MM.1S (cell line): ENCODE data around the gene PLEKHA5.
"Not testable (repeated sequence)": the region's sequence is repeated elsewhere in the genome, so short reads cannot be mapped to it uniquely, and the experiment has no call there.

Experiments used
- DNase-seq: peaks from one replicate; pipeline ENCODE4 v3.0.0-alpha.2; 2015
- H2AFZ ChIP-seq: fragments of 300-600 bp; sonication (generic); 2 replicates; pipeline ENCODE4 v1.6.0; 2016; ENCODE audit warnings: antibody characterized with exemption, low read length
- H3F3A ChIP-seq: fragments of 300-600 bp; sonication (generic); 2 replicates; pipeline ENCODE4 v1.6.1; 2016; ENCODE audit warnings: mild to moderate bottlenecking, antibody characterized with exemption, low read length, moderate library complexity, mixed read lengths; ENCODE audit not compliant: insufficient read depth
- H3K27ac ChIP-seq: fragments of 300-600 bp; sonication (generic); 2 replicates; pipeline ENCODE4 v1.5.1; 2016; ENCODE audit warnings: mild to moderate bottlenecking, low read length
- H3K27me3 ChIP-seq: fragments of 300-600 bp; sonication (generic); replicated peaks from 2 replicates; pipeline ENCODE4 v1.6.0; 2016; ENCODE audit warnings: low read length; ENCODE audit not compliant: insufficient read depth
- H3K36me3 ChIP-seq: fragments of 300-600 bp; sonication (generic); replicated peaks from 2 replicates; pipeline ENCODE4 v1.6.1; 2016; ENCODE audit warnings: mild to moderate bottlenecking, low read length, mixed read lengths; ENCODE audit not compliant: insufficient read depth
- H3K4me1 ChIP-seq: fragments of 300-600 bp; sonication (generic); 2 replicates; pipeline ENCODE4 v1.6.1; 2016; ENCODE audit warnings: low read length, mixed read lengths
- H3K4me2 ChIP-seq: fragments of 300-600 bp; sonication (generic); 2 replicates; pipeline ENCODE4 v1.6.0; 2016; ENCODE audit warnings: low read depth, low read length
- H3K4me3 ChIP-seq: fragments of 300-600 bp; sonication (generic); 2 replicates; pipeline ENCODE4 v1.5.1; 2016; ENCODE audit warnings: low read length, mixed read lengths
- H3K79me2 ChIP-seq: fragments of 300-600 bp; sonication (generic); 2 replicates; pipeline ENCODE4 v1.6.1; 2016; ENCODE audit warnings: mixed run types, low read length, mixed read lengths
- H3K9ac ChIP-seq: fragments of 300-600 bp; sonication (generic); 2 replicates; pipeline ENCODE4 v1.6.1; 2016; ENCODE audit warnings: low read length, mixed read lengths
- H3K9me2 ChIP-seq: fragments of 300-600 bp; sonication (generic); replicated peaks from 2 replicates; pipeline ENCODE4 v1.6.1; 2016; ENCODE audit warnings: mild to moderate bottlenecking, low read length, mixed read lengths; ENCODE audit not compliant: insufficient read depth
- H3K9me3 ChIP-seq: fragments of 300-600 bp; sonication (generic); replicated peaks from 2 replicates; pipeline ENCODE4 v1.6.1; 2016; ENCODE audit warnings: mild to moderate bottlenecking, low read length, mixed read lengths; ENCODE audit not compliant: insufficient read depth
- H4K20me1 ChIP-seq: fragments of 300-600 bp; sonication (generic); 2 replicates; pipeline ENCODE4 v1.6.1; 2016; ENCODE audit warnings: mild to moderate bottlenecking, low read length, moderate library complexity, mixed read lengths; ENCODE audit not compliant: insufficient read depth
- EZH2 ChIP-seq: fragments of 300-600 bp; sonication (generic); optimal IDR thresholded peaks from 2 replicates; pipeline ENCODE3; 2017; ENCODE audit warnings: low read depth, mild to moderate bottlenecking, antibody characterized with exemption, low read length, mixed read lengths
- EZH2phosphoT487 ChIP-seq: fragments of 300-600 bp; sonication (generic); IDR thresholded peaks from 2 replicates; pipeline ENCODE4 v1.6.1; 2018; ENCODE audit warnings: antibody characterized with exemption, low read length
- TF ChIP-seq, protein P1 (sequence below): fragments of 300-600 bp; sonication (generic); IDR thresholded peaks from 2 replicates; pipeline ENCODE4 v1.5.1; 2016; ENCODE audit warnings: antibody characterized with exemption, low read length, mixed read lengths

Gene PLEKHA5

DNA sequence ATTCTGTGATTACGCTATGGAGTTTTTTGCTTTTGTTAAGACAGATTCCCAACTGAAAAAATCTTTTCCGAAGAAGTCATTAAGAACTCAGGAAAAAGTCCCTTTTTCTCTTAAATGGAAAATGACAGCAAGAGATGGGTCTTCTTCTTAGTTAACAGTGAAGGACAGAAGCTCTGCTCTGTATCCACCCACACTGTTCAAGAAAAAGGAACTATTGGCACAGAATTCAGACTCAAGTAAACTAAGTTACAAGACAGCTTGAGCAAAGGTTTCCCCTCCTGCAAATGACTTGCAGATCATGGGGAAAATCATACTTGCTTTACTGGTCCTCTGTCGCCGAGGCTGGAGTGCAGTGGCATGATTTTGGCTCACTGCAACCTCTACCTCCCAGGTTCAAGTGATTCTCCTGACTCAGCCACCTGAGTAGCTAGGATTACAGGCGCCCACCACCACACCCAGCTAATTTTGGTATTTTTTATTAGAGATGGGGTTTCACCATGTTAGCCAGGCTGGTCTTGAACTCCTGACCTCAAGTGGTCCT, 172.6 kb downstream of the PLEKHA5 start:
- Histone ChIP-seq H3K4me1 (no peaks in the 10 kb centered on the region), H3K79me2 (no peaks in the 10 kb centered on the region), H4K20me1 (no peaks in the 10 kb centered on the region), H3K9ac (no peak overlapping the region), H3K36me3 (no peaks in the 10 kb centered on the region), H3K4me3 (no peak overlapping the region), H3K27ac (no peak overlapping the region), H3K4me2 (no peak overlapping the region), H3K27me3 (no peaks in the 10 kb centered on the region), H3F3A (no peaks in the 10 kb centered on the region), H3K9me2 (no peaks in the 10 kb centered on the region), H2AFZ (no peak overlapping the region), H3K9me3 (no peaks in the 10 kb centered on the region)
- no peak for TF ChIP-seq EZH2phosphoT487
- TF ChIP-seq, protein P1, sequence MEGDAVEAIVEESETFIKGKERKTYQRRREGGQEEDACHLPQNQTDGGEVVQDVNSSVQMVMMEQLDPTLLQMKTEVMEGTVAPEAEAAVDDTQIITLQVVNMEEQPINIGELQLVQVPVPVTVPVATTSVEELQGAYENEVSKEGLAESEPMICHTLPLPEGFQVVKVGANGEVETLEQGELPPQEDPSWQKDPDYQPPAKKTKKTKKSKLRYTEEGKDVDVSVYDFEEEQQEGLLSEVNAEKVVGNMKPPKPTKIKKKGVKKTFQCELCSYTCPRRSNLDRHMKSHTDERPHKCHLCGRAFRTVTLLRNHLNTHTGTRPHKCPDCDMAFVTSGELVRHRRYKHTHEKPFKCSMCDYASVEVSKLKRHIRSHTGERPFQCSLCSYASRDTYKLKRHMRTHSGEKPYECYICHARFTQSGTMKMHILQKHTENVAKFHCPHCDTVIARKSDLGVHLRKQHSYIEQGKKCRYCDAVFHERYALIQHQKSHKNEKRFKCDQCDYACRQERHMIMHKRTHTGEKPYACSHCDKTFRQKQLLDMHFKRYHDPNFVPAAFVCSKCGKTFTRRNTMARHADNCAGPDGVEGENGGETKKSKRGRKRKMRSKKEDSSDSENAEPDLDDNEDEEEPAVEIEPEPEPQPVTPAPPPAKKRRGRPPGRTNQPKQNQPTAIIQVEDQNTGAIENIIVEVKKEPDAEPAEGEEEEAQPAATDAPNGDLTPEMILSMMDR = no peak
- TF ChIP-seq EZH2 = no peak
- no peak for DNase-seq

DNA sequence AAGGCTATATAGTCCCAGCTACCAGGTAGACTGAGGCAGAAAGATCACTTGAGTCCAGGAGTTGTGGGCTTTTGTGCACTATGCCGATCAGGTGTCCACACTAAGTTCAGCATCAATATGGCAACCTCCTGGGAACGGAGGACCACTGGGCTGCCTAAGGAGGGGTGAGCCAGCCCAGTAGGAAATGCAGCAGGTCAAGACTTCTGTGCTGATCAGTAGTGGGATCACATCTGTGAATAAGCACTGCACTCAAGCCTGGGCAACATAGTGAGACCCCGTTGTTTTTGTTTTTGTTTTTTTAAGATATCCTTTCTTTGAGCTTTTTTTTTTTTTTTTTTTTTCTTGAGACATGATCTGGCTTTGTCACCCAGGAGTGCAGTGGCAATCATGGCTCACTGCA, 174.0 kb downstream of the PLEKHA5 start:
- H4K20me1 ChIP-seq = no peaks in the 10 kb centered on the region
- no peaks in the 10 kb centered on the region for H3K9me3 ChIP-seq
- no peaks in the 10 kb centered on the region for H3K4me1 ChIP-seq
- no peak overlapping the region for H2AFZ ChIP-seq
- H3K36me3 ChIP-seq = no peaks in the 10 kb centered on the region
- no peak overlapping the region for H3K4me3 ChIP-seq
- no peaks in the 10 kb centered on the region for H3K79me2 ChIP-seq
- no peak overlapping the region for H3K4me2 ChIP-seq
- no peak overlapping the region for H3K27ac ChIP-seq
- no peak for TF ChIP-seq EZH2
- no peak for TF ChIP-seq EZH2phosphoT487
- TF ChIP-seq, protein P1 = no peak
- no peaks in the 10 kb centered on the region for H3K27me3 ChIP-seq
- no peaks in the 10 kb centered on the region for H3K9me2 ChIP-seq
- no peak overlapping the region for H3K9ac ChIP-seq
- no peaks in the 10 kb centered on the region for H3F3A ChIP-seq
- no peak for DNase-seq

DNA sequence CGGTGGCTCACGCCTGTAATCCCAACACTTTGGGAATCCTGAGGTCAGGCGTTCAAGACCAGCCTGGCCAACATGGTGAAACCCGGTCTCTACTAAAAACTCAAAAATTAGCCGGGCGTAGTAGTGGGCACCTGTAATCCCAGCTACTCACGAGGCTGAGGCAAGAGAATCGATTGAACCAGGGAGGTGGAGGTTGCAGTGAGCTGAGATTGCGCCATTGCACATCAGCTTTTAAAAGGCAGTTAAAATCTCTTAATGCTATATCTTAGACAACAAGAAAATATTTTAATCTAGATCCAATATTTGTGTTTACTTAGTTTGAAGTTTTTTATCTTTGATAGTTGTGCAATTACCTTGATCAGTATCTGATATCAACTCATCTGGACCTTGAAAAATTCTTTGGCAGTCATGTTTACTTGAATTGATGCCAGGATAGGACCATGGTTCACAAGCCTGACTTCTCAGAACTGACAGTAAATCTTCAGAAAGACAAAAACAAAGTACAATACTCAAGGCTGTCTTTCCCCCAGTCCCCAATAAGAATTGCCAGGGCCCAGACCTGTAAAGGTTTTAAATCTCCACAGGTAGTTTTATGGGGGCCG, 174.7 kb downstream of the PLEKHA5 start:
- Histone ChIP-seq H3F3A (no peaks in the 10 kb centered on the region), H3K4me1 (no peaks in the 10 kb centered on the region), H3K4me3 (no peak overlapping the region), H3K27ac (no peak overlapping the region), H3K36me3 (no peaks in the 10 kb centered on the region), H4K20me1 (no peaks in the 10 kb centered on the region), H3K9me3 (no peaks in the 10 kb centered on the region), H3K4me2 (no peak overlapping the region), H3K27me3 (no peaks in the 10 kb centered on the region), H3K79me2 (no peaks in the 10 kb centered on the region), H2AFZ (no peak overlapping the region), H3K9me2 (no peaks in the 10 kb centered on the region), H3K9ac (no peak overlapping the region)
- TF ChIP-seq EZH2 = no peak
- no peak for TF ChIP-seq EZH2phosphoT487
- TF ChIP-seq, protein P1 = no peak
- no peak for DNase-seq

DNA sequence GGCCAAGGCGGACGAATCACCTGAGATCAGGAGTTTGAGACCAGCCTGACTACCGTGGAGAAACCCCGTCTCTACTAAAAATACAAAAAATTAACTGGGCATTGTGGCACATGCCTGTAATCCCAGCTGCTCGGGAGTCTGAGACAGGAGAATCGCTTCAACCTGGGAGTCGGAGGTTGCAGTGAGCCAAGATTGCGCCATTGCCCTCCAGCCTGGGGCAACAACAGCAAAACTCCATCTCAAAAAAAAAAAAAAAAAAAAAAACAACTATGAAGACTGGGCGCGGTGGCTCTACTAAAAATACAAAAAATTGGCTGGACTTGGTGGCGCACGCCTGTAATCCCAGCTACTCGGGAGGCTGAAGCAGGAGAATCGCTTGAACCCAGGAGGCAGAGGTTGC, 176.1 kb downstream of the PLEKHA5 start:
- H3K9me2 ChIP-seq, H3K4me2 ChIP-seq, H4K20me1 ChIP-seq, H3K4me1 ChIP-seq, H2AFZ ChIP-seq, H3K9me3 ChIP-seq, H3K27me3 ChIP-seq, H3K36me3 ChIP-seq, H3K27ac ChIP-seq, H3F3A ChIP-seq, H3K79me2 ChIP-seq, H3K9ac ChIP-seq, DNase-seq, H3K4me3 ChIP-seq: not testable (repeated sequence)
